Right lobe of liver (tissue), 6 donors: ENCODE data around the gene HPCAL4. TPM values are rescaled to one million over a fixed set of nuclear protein-coding genes. Genes with fewer than 3 reads are reported as not detected.

ENCODE experiments used
- ATAC-seq, 4 donors: fragments of 200-7000 bp; cut with Tn5 transposase; one replicate each; pipeline ENCODE4 v1.9.1; 2020; ENCODE audit warnings: mild to moderate bottlenecking in 4 of 4, moderate library complexity in 4 of 4
- DNase-seq, 3 donors: peaks; one replicate each; pipeline ENCODE4 v3.0.0-alpha.2; 2020
- H3K27ac ChIP-seq, 3 donors: fragments of 200-600 bp; one replicate each; pipeline ENCODE4 v1.8.0; 2022
- H3K27me3 ChIP-seq, 2 donors: fragments of 200-600 bp; one replicate each; pipeline ENCODE4 v1.8.0; 2022
- H3K36me3 ChIP-seq, 4 donors: fragments of 200-600 bp; sonication (generic) in 1 of 4; one replicate each; pipeline versions ENCODE4 v1.5.1 to v1.8.0; 2017 to 2022; ENCODE audit warnings: control low read depth in 1 of 4
- H3K4me1 ChIP-seq, 4 donors: fragments of 200-600 bp; sonication (generic) in 1 of 4; one replicate each; pipeline versions ENCODE4 v1.5.1 to v1.8.0; 2017 to 2022; ENCODE audit warnings: control low read depth in 1 of 4
- H3K4me3 ChIP-seq, 3 donors: fragments of 200-600 bp; one replicate each; pipeline ENCODE4 v1.8.0; 2022
- H3K9me3 ChIP-seq, 4 donors: fragments of 200-600 bp; sonication (generic) in 1 of 4; one replicate each; pipeline versions ENCODE4 v1.5.1 to v1.8.0; 2017 to 2022; ENCODE audit warnings: control low read depth in 1 of 4
- CTCF ChIP-seq, 4 donors: fragments of 200-600 bp in 3 of 4; fragments of 450-650 bp in 1 of 4; IDR thresholded peaks; one replicate each; pipeline versions ENCODE4 v1.5.1 to v1.8.0; 2016 to 2022; ENCODE audit warnings: antibody characterized with exemption in 4 of 4, mild to moderate bottlenecking in 2 of 4
- POLR2A ChIP-seq: fragments of 450-650 bp; IDR thresholded peaks from one replicate; pipeline ENCODE4 v1.6.1; 2017; ENCODE audit warnings: antibody characterized with exemption, mild to moderate bottlenecking
- WGBS: methylation state at CpG from one replicate; pipeline ENCODE4 v1.1.6; 2018; ENCODE audit warnings: low coverage, low lambda C conversion rate; ENCODE audit not compliant: insufficient coverage; ENCODE audit errors: missing lambda C conversion rate; 5-methylcytosine and 5-hydroxymethylcytosine counted together
- intact Hi-C, 2 donors: fragments of 100-400 bp; cut with DNase I; formaldehyde crosslinking; loops; one replicate each; pipeline versions ENCODE4 v1.11.2 to v1.14.1; 2022
- total RNA-seq, 6 experiments: library from RNA; depleted of rRNA in 2 of 6; stranded (reverse); fragments of >200 nt in 2 of 6; fragmentation: NEBNext Ultra II Directional in 3 of 6; extraction: Animal tissue kit (Norgen Biotek cat#: 25700) in 3 of 6; gene quantifications; one replicate each; pipeline versions ENCODE4 v1.1.0 to v1.2.4, GENCODE V29; 2016 to 2023
- donor health status: DM: no; HTN: yes; CAD: no.
- donor health status: DM: no; HTN: no; CAD: no.
- donor health status: DM: no; HTN: no; CAD: no.
- donor health status: DM: no; HTN: yes; CAD: no.
- donor health status: DM: no; HTN: yes; CAD: no.

HPCAL4 gene
- total RNA-seq, 6 experiments from 2014 or later: not detected

- WGBS: 31% methylated on average over 10 of the region's 10 CpGs
- peaks cover 0 to 14% of the 10 kb centered on the region in 2 donors for H3K27me3 ChIP-seq
- no peaks in the 10 kb centered on the region for H3K4me1 ChIP-seq
- ATAC-seq: no peak
- H3K9me3 ChIP-seq: no peaks in the 10 kb centered on the region
- H3K27ac ChIP-seq: no peak overlapping the region
- no peaks in the 10 kb centered on the region for H3K36me3 ChIP-seq
- TF ChIP-seq CTCF (IDR thresholded peaks at IDR 0.05): no peak
- no peak for TF ChIP-seq POLR2A
- no peak overlapping the region for H3K4me3 ChIP-seq
- intact Hi-C loops: loop anchor here in 1 of 2 donors (10.0 kb wide), 1 partner anchor 123 kb away; no protein-coding TSS in a partner anchor
- no peak for DNase-seq
These were observed 36.1 kb upstream of the HPCAL4 start for GRCh38 chr1:39727221-39727931.

GRCh38 chr1:39726600-39726999, 35.4 kb upstream of the HPCAL4 start:
- no peak for ATAC-seq
- intact Hi-C loops: loop anchor here in 1 of 2 donors (10.0 kb wide), 1 partner anchor 122 kb away; no protein-coding TSS in a partner anchor

GRCh38 chr1:39722495-39722894, 31.3 kb upstream of the HPCAL4 start:
- H3K9me3 ChIP-seq: no peaks in the 10 kb centered on the region
- DNase-seq: no peak
- WGBS: 6% methylated on average over 2 of the region's 2 CpGs
- TF ChIP-seq CTCF (IDR thresholded peaks at IDR 0.05): no peak
- H3K27ac ChIP-seq: no peak overlapping the region
- H3K4me3 ChIP-seq: no peak overlapping the region
- intact Hi-C loops: loop anchor here in 1 of 2 donors (10.0 kb wide), 1 partner anchor 118 kb away; no protein-coding TSS in a partner anchor
- ATAC-seq: no peak
- H3K27me3 ChIP-seq: peaks cover 0 to 1% of the 10 kb centered on the region in 2 donors
- no peaks in the 10 kb centered on the region for H3K4me1 ChIP-seq
- no peaks in the 10 kb centered on the region for H3K36me3 ChIP-seq

More at GRCh38 chr1:39726600-39726999, 35.4 kb upstream of the HPCAL4 start:
- H3K27me3 ChIP-seq: peaks cover 0 to 14% of the 10 kb centered on the region in 2 donors
- TF ChIP-seq CTCF (IDR thresholded peaks at IDR 0.05): no peak
- no peak for TF ChIP-seq POLR2A
- no peaks in the 10 kb centered on the region for H3K4me1 ChIP-seq
- H3K36me3 ChIP-seq: no peaks in the 10 kb centered on the region
- H3K4me3 ChIP-seq: no peak overlapping the region
- WGBS: 59% methylated on average over 3 of the region's 3 CpGs
- no peaks in the 10 kb centered on the region for H3K9me3 ChIP-seq
- no peak overlapping the region for H3K27ac ChIP-seq
- no peak for DNase-seq

- H3K27ac ChIP-seq: no peak overlapping the region
- intact Hi-C loops: loop anchor here in 1 of 2 donors (10.0 kb wide), 1 partner anchor 117 kb away; no protein-coding TSS in a partner anchor
- ATAC-seq (no peak), DNase-seq (no peak)
- no peaks in the 10 kb centered on the region for H3K9me3 ChIP-seq
- no peak for TF ChIP-seq POLR2A
- TF ChIP-seq CTCF (IDR thresholded peaks at IDR 0.05): no peak
- H3K36me3 ChIP-seq: no peaks in the 10 kb centered on the region
- no peaks in the 10 kb centered on the region for H3K27me3 ChIP-seq
- no peak overlapping the region for H3K4me3 ChIP-seq
- no peaks in the 10 kb centered on the region for H3K4me1 ChIP-seq
These were observed 30.4 kb upstream of the HPCAL4 start for GRCh38 chr1:39721664-39722063.
